OCI-LY7 (cell line): Measurements from ENCODE around the gene CEMIP2. TPM values are rescaled to one million over a fixed set of nuclear protein-coding genes. Genes with fewer than 3 reads are reported as not detected.

ENCODE experiments used
- BruUV-seq: library from RNA; stranded (reverse); fragments of 400-500 nt; replicated peaks from 2 replicates; lab custom pipeline; 2021; lab: Mats Ljungman, UMichigan
- CTCF ChIA-PET: fragments of 300-600 bp; sonication (Branson Sonifier 250); formaldehyde crosslinking; loops from one replicate; lab custom pipeline; 2022; ENCODE audit warnings: antibody characterized with exemption; ENCODE audit not compliant: unreplicated experiment; lab: Charles Lee
- POLR2A ChIA-PET: fragments of 300-600 bp; sonication (Branson Sonifier 250); formaldehyde crosslinking; loops from one replicate; lab custom pipeline; 2022; ENCODE audit warnings: antibody characterized with exemption; lab: Charles Lee
- DNase-seq: peaks from one replicate; pipeline ENCODE4 v3.0.0-alpha.2; 2015; ENCODE audit warnings: low spot score
- H2AFZ ChIP-seq: fragments of 200-600 bp; sonication (generic), shearing (Covaris generic); 2 replicates; pipeline ENCODE4 v1.6.1; 2014; ENCODE audit warnings: mild to moderate bottlenecking, antibody characterized with exemption, low read length, moderate library complexity
- H3K27ac ChIP-seq: fragments of 200-600 bp; sonication (generic); 2 replicates; pipeline ENCODE4 v1.5.1; 2014; ENCODE audit warnings: mixed run types, low read depth, mild to moderate bottlenecking, moderate library complexity, low read length, inconsistent platforms; ENCODE audit not compliant: poor library complexity, severe bottlenecking
- H3K36me3 ChIP-seq: fragments of 200-600 bp; sonication (generic); 2 replicates; pipeline ENCODE4 v1.6.1; 2014; ENCODE audit warnings: mild to moderate bottlenecking, antibody characterized with exemption, low read length, moderate library complexity, mixed read lengths; ENCODE audit not compliant: insufficient read depth
- H3K4me1 ChIP-seq: fragments of 200-600 bp; sonication (generic); 2 replicates; pipeline ENCODE4 v1.5.1; 2014; ENCODE audit warnings: mild to moderate bottlenecking, low read length; ENCODE audit not compliant: insufficient read depth, poor library complexity, severe bottlenecking
- H3K4me2 ChIP-seq: fragments of 200-600 bp; sonication (generic); 2 replicates; pipeline ENCODE4 v1.6.1; 2014; ENCODE audit warnings: mild to moderate bottlenecking, low read length
- H3K4me3 ChIP-seq: fragments of 200-600 bp; sonication (generic); 2 replicates; pipeline ENCODE4 v1.5.1; 2014; ENCODE audit warnings: mild to moderate bottlenecking, low read depth, low read length; ENCODE audit not compliant: poor library complexity, severe bottlenecking
- H3K79me2 ChIP-seq: fragments of 200-600 bp; sonication (generic); 2 replicates; pipeline ENCODE4 v1.6.1; 2016; ENCODE audit warnings: low read depth, mild to moderate bottlenecking, low read length, moderate library complexity, mixed read lengths; ENCODE audit not compliant: insufficient read depth
- H3K9me2 ChIP-seq: fragments of 200-600 bp; sonication (generic); 2 replicates; pipeline ENCODE4 v1.6.1; 2016; ENCODE audit warnings: mild to moderate bottlenecking, low read length, mixed read lengths; ENCODE audit not compliant: insufficient read depth
- H3K9me3 ChIP-seq: fragments of 200-600 bp; sonication (generic); 2 replicates; pipeline ENCODE4 v1.6.1; 2014; ENCODE audit warnings: mild to moderate bottlenecking, mixed run types, low read length, mixed read lengths
- H4K20me1 ChIP-seq: fragments of 200-600 bp; sonication (generic); 2 replicates; pipeline ENCODE4 v1.6.1; 2014; ENCODE audit warnings: mild to moderate bottlenecking, antibody characterized with exemption, low read length, moderate library complexity, mixed read lengths; ENCODE audit not compliant: insufficient read depth
- CTCF ChIP-seq: fragments of 200-600 bp; sonication (generic); conservative IDR thresholded peaks from 2 replicates; pipeline ENCODE4 v1.5.1; 2014; ENCODE audit warnings: mild to moderate bottlenecking, antibody characterized with exemption, low read length, moderate library complexity, mixed read lengths
- EZH2phosphoT487 ChIP-seq: fragments of 200-600 bp; sonication (generic); IDR thresholded peaks from 2 replicates; pipeline ENCODE4 v1.6.1; 2018; ENCODE audit warnings: low read depth, borderline replicate concordance, mild to moderate bottlenecking, mixed run types, antibody characterized with exemption, low read length, moderate library complexity, mixed read lengths
- intact Hi-C: fragments of 100-400 bp; cut with micrococcal nuclease; formaldehyde crosslinking; loops from one replicate; pipeline ENCODE4 v1.10.0; 2022; ENCODE audit not compliant: unreplicated experiment
- total RNA-seq, 2 experiments: library from RNA; depleted of rRNA in 1 of 2; stranded (reverse); fragments of >200 nt in 1 of 2; shearing (Covaris generic) in 1 of 2; gene quantifications; 2 replicates each; pipeline ENCODE4 v1.2.3, GENCODE V29; 2014 to 2022

Gene CEMIP2
- total RNA-seq, 2 experiments from 2014 or later = 1.8 to 4.8 TPM

GRCh38 chr9:71725590-71726338 lies 42.5 kb downstream of the CEMIP2 start:
- BruUV-seq = no TSS peak
- H2AFZ ChIP-seq = no peak overlapping the region
- no peak overlapping the region for H3K4me2 ChIP-seq
- intact Hi-C loops = no loop called here
- H4K20me1 ChIP-seq = no peaks in the 10 kb centered on the region
- DNase-seq = no peak
- H3K9me3 ChIP-seq = no peaks in the 10 kb centered on the region
- POLR2A ChIA-PET = interaction anchor here (0.7 kb wide), 1 partner anchor 963 kb away, joined by 3 read pairs; no protein-coding TSS in a partner anchor
- H3K9me2 ChIP-seq = no peaks in the 10 kb centered on the region
- TF ChIP-seq EZH2phosphoT487 = no peak
- TF ChIP-seq CTCF = no peak
- H3K79me2 ChIP-seq = no peaks in the 10 kb centered on the region
- CTCF ChIA-PET = no interaction called here
- H3K4me1 ChIP-seq = no peaks in the 10 kb centered on the region
- H3K36me3 ChIP-seq = no peaks in the 10 kb centered on the region
- H3K4me3 ChIP-seq = no peak overlapping the region
- no peak overlapping the region for H3K27ac ChIP-seq

- POLR2A ChIA-PET = interaction anchor here (0.6 kb wide), 1 partner anchor 650 kb away, joined by 3 read pairs; no protein-coding TSS in a partner anchor
- BruUV-seq = no TSS peak
- TF ChIP-seq CTCF = no peak
- TF ChIP-seq EZH2phosphoT487 = no peak
- CTCF ChIA-PET = no interaction called here
- Histone ChIP-seq H3K9me2 (no peaks in the 10 kb centered on the region), H3K4me1 (no peaks in the 10 kb centered on the region), H3K36me3 (no peaks in the 10 kb centered on the region), H4K20me1 (no peaks in the 10 kb centered on the region), H3K27ac (no peak overlapping the region), H3K4me3 (no peak overlapping the region), H3K9me3 (no peaks in the 10 kb centered on the region), H2AFZ (no peak overlapping the region), H3K4me2 (no peak overlapping the region), H3K79me2 (no peaks in the 10 kb centered on the region)
- intact Hi-C loops = no loop called here
- no peak for DNase-seq
Measured at GRCh38 chr9:71721855-71722254, 46.5 kb downstream of the CEMIP2 start.

- intact Hi-C loops = no loop called here
- BruUV-seq = no TSS peak
- TF ChIP-seq EZH2phosphoT487 (no peak), CTCF (no peak)
- ChIA-PET CTCF (no interaction called here), POLR2A (interaction anchor here (1.1 kb wide), 1 partner anchor 18 kb away, joined by 6 read pairs; no protein-coding TSS in a partner anchor)
- H3K27ac ChIP-seq = no peak overlapping the region
- H2AFZ ChIP-seq = no peak overlapping the region
- no peak overlapping the region for H3K4me3 ChIP-seq
- H3K36me3 ChIP-seq = no peaks in the 10 kb centered on the region
- no peak overlapping the region for H3K4me2 ChIP-seq
- no peaks in the 10 kb centered on the region for H3K4me1 ChIP-seq
- no peaks in the 10 kb centered on the region for H3K79me2 ChIP-seq
- no peaks in the 10 kb centered on the region for H4K20me1 ChIP-seq
- no peaks in the 10 kb centered on the region for H3K9me2 ChIP-seq
- DNase-seq = no peak
- H3K9me3 ChIP-seq = no peaks in the 10 kb centered on the region
Measured at GRCh38 chr9:71719562-71719961, 48.8 kb downstream of the CEMIP2 start.
